Activated naive CD4-positive, alpha-beta T cell (primary cell): ENCODE measurements around the gene CA10.

Experiments
- DNase-seq, 4 experiments: peaks; one replicate each; lab custom pipeline; 2025; lab: John Stamatoyannopoulos, UW

The CA10 gene

DNA sequence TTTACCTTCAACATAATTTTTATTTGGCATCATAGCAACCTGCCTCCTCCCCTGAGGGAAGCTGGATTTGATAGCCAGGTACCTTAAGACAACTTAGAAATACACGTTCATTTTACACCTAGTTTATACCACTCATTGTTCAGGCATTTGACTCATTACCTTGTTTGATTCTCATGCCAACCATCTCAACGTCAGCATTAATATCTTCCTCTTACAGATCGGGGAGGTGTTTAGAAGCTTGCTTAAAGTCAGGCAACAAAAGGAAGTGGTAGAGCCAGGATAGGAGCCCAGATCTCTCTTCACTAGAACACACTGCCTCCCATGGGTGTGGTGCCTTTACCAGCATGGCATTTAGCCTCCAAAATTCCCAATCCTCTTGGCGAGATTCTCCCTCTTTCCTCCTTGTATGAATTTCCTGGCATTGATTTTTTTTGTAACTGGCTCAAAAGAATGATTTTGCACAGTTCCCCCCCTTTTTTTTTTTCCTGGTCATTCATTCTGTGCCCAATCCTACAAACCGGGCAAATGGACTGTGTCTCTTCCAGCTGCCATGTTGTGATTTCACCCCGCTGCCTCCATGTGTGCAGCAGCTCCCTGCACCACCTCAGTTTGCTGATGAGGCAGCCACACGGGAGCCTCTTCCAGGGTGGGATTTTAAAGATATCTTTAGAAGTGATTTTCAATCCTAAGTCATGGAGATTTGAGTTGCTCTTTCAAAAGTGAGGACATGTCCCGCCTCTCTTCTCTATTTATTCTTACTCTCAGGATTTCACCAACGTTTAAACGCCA, 514.6 kb downstream of the CA10 start:
- DNase-seq: no peak

GRCh38 chr17:51642029-51642428, 516.5 kb downstream of the CA10 start:
- DNase-seq: no peak

- DNase-seq: peak in 1 of 4 experiments; percentile 2
Observed at GRCh38 chr17:51640108-51640622, 518.3 kb downstream of the CA10 start.

- DNase-seq: no peak
Observed at GRCh38 chr17:51638971-51639370, 519.5 kb downstream of the CA10 start.

DNA sequence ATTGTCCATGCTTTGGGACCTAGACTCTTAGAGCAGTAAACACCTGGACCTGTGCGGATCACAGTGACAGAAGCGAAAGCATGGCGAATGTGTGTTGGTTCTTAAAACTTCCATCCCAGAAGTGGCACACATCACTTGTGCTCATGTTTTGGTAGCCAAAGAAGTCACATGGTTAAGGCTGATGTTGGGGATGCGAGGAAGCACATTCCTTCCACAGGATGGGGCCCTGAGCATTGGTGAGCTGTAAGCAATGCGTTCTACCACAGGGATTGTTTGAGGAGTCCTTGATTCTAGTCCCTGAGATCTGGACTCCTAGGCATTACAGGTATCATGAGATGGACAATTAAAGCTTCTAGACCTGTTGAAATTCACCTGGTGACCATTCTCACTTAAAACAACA, 522.2 kb downstream of the CA10 start:
- no peak for DNase-seq

DNA sequence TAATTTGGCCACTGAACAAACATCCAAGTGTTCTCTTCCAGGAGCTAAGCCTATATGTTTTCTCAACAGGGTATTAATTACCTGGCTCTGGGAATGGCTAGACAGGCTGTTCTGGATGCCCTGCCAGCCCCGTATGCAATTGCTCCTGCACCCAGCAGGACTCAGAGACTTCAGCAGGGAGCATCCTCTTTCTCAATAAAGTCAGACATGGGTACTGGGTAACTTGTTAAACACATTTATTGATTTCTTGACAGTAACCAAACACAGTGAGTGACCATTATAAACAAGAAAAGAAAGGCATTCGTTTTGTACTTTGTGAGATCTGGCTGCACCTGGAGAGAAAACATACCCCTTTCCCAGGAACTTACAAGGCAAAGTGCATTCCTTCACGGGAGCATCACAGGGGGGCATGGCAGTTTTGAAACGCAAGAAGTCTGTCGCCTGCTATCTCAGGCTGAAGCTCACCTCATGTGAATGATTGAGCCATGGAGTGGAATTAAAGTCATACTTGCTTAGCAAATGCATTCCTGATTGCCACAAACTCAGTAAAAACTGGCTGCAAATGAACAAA, 528.3 kb downstream of the CA10 start:
- no peak for DNase-seq

- DNase-seq: no peak
Observed at GRCh38 chr17:51629232-51629631, 529.3 kb downstream of the CA10 start.

DNA sequence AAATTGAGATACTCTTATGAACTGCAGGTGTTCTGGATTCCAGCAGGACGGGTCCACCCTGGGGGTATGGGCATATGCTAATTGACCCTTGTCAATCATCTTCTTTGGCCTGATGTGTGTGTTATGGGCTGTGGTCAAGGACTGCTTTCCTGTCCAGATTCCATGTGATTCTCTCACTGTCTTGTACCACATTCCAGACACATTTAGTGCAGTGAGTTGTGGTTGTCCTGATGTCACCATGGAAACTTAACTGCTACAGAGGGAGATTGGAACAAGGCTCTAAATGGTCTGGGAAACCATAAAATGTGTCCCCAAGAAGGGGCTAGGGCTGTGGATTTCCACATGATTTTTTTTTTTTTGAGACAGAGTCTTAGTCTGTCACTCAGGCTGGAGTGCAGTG, 530.7 kb downstream of the CA10 start:
- no peak for DNase-seq

GRCh38 chr17:51618476-51618875, 540.0 kb downstream of the CA10 start:
- DNase-seq: no peak

DNA sequence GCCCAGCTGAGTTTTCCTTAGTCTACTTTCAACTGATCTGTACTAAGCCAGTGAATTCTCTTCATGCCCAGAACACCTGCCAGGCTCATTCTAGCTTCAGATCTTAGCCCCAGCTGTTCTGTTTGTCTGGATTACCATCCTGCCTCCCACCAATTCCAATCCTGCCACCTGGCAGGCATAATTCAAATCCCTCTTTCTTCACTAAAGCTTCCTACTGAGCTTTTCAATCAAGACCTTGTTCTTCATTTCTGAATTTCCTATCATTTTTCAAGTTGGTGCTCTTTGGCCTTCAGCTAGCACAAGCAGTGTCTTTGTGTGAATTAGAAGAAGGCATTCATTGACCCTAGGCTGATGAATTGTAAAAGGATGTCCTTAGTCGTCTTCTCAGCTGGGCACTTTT, 540.5 kb downstream of the CA10 start:
- no peak for DNase-seq

DNA sequence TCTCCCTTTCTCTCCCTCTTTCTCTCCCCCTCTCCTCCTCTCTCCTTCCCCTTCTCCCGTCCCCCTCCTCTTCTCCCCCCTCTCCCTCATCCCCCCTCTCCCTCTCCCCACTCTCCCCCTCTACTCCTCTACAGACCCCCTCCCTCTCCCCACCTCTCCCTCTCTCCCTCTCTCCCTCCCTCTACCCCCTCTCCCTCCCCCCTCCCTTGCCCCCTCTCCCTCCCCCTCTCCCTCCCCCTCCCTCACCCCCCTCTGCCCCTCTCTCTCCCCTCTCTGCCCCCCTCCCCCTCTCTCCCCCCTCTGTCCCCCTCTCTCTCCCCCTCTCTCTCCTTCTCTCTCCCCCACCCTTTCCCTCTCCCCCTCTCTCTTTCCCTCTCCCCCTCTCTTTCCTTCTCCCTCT, 545.3 kb downstream of the CA10 start:
- DNase-seq: no peak

GRCh38 chr17:51612692-51613091, 545.8 kb downstream of the CA10 start:
- no peak for DNase-seq

DNA sequence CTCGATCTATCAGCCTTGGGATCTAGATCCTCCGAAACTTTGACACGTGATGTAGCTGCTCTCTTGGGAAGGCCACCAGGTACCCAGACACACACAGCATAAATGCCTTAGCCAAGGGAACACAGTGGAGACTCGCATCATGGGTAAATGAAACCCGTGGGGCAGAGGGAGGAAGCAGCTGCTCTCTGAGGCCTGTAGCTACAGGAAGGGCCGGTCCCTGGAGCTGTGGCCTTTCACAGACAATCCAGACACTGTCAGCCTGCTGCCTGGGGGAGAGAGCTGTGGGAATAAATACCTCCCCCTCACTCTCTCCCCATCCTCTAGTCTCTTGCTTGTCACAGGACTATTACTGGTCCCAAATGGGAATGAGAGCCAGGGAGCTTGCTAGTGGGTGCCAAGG, 546.9 kb downstream of the CA10 start:
- no peak for DNase-seq

DNA sequence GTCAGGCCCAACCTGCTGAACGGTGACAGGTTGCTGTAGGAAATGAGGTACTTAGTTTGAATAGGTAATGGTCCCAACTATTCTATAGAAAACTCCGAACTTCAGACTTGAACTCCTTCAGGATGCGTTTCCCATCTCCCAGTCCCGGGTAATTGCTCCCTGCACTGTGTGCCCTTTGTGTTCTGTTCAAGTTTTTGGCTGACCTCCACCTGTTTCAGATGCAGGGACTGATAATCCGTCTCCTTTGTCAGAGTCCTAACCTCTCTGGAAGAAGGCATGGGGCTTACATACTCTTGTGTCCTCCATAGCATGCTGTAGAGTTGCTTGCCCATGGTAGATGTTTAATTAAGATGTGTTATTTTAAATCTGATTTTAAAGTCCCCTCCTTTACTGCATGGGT, 547.7 kb downstream of the CA10 start:
- no peak for DNase-seq

DNA sequence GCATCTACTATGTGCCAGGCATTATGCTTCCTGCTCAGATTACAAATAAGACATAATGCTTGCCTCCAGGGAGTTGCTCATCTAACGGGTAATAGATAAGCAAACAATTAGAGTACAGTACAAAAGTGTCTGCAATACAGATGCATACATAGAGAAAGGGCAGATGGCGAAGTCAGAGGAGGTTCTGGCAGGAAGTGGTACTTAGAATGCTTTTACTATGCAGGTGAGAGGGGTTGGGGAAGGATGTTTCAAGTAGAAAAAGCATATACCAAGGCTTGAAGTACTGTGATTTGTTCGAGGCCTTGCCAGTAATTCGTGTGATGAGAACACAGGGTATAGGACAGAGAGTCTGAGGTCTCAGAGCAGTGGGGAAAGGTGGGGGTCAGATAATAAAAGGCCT, 548.4 kb downstream of the CA10 start:
- DNase-seq: no peak

- no peak for DNase-seq
Observed at GRCh38 chr17:51608251-51608933, 550.1 kb downstream of the CA10 start.

- no peak for DNase-seq
Observed at GRCh38 chr17:51607512-51607911, 551.0 kb downstream of the CA10 start.

- DNase-seq: no peak
Observed at GRCh38 chr17:51604299-51605020, 554.1 kb downstream of the CA10 start.

- no peak for DNase-seq
Observed at GRCh38 chr17:51601622-51602261, 556.8 kb downstream of the CA10 start.

- DNase-seq: no peak
Observed at GRCh38 chr17:51598824-51599223, 559.7 kb downstream of the CA10 start.

DNA sequence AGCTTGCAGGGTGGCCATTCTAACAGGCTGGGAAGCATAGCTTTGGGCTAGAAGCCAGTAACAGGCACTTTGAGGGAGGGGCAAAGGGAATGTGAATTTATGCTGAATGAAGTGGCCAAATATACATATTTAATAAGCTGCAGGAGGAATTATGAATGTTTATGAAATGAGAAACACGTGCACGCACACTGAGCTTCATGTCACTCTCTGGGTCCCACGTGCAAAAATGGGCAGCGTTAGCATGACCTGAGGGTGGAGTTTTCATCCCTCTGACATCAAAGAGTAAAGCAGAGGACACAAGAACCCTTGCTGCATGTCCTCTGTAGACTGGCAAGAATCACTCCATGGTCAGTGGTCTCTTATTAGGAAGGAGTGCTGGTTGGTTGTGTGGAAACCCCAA, 561.2 kb downstream of the CA10 start:
- no peak for DNase-seq

DNA sequence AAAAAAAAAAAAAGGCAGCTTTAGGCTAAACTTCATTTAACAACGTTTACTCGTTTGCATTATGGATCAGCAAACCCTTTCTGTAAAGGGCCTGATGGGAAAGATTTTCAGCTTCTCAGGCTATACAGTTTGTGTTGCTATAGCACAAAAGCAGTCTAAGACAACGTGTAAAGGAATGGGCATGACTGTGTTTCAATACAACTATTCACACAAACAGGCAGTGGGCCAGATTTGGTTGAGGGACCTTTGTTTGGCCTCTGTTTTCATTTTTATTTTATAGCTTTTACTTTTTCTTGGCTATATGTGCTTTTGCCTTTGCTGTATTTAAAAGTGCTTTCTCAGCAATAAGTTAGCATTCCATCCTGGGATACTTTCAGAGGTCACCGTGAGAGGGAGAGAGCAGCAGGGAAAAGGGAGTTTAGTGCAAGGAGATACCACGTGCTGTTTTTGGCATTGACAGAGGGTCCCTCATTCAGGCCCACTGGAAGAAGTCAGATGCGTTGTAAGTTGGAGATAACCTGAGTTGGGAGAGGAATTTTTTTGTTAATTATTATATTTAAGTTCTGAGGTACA, 562.6 kb downstream of the CA10 start:
- DNase-seq: no peak
